K562 (cell line): ENCODE data around the gene USP13.

Experiments
- BRCA1 ChIP-seq, 2 experiments: fragments of 450-650 bp in 1 of 2; sonication (generic) in 1 of 2; formaldehyde crosslinking in 1 of 2; IDR thresholded peaks; 2 replicates each; pipeline versions ENCODE4 v1.5.0 to v1.6.1; 2017 to 2020; ENCODE audit warnings: mild to moderate bottlenecking in 1 of 2, missing genetic modification reagents in 1 of 2
- E2F1 ChIP-seq: sonication (generic); formaldehyde crosslinking; IDR thresholded peaks from 2 replicates; pipeline ENCODE4 v1.8.1; 2023; ENCODE audit warnings: mild to moderate bottlenecking, missing genetic modification reagents, moderate library complexity
- EZH2 ChIP-seq: IDR thresholded peaks from 2 replicates; pipeline ENCODE4 v1.6.1; 2012; ENCODE audit warnings: low read depth, mild to moderate bottlenecking, inconsistent platforms, low read length, borderline replicate concordance
- FOXA1 ChIP-seq: fragments of 450-650 bp; IDR thresholded peaks from 2 replicates; pipeline ENCODE4 v1.6.1; 2016; ENCODE audit warnings: mild to moderate bottlenecking, borderline replicate concordance
- JUND ChIP-seq, 2 experiments: IDR thresholded peaks; 2 replicates in 1 of 2; 3 replicates in 1 of 2; pipeline ENCODE4 v1.6.1; 2011; ENCODE audit warnings: borderline replicate concordance in 2 of 2, low read depth in 2 of 2, low read length in 2 of 2, improper control_type of control experiment in 1 of 2, missing biosample characterization in 1 of 2, missing genetic modification characterization in 1 of 2, missing genetic modification reagents in 1 of 2
- NRF1 ChIP-seq, 2 experiments: fragments of 450-650 bp; IDR thresholded peaks in 1 of 2; conservative IDR thresholded peaks in 1 of 2; 2 replicates each; pipeline ENCODE4 v1.6.1; 2014; ENCODE audit warnings: mild to moderate bottlenecking in 2 of 2
- TCF7L2 ChIP-seq: fragments of 150-350 bp; IDR thresholded peaks from 2 replicates; pipeline ENCODE4 v1.6.1; 2016; ENCODE audit warnings: low read depth, mild to moderate bottlenecking, low read length, moderate library complexity
- ZMIZ1 ChIP-seq, 2 experiments: fragments of 150-350 bp in 1 of 2; IDR thresholded peaks; 2 replicates each; pipeline ENCODE4 v1.6.1; 2012 to 2016; ENCODE audit warnings: low read depth in 2 of 2, low read length in 2 of 2, mild to moderate bottlenecking in 1 of 2, moderate library complexity in 1 of 2
- ZNF41 ChIP-seq: fragments of 250-450 bp; sonication (Bioruptor Pico); conservative IDR thresholded peaks from 2 replicates; pipeline ENCODE4 v1.4.0; 2020; ENCODE audit warnings: mild to moderate bottlenecking

GRCh38 chr3:179797192-179797591, 144.4 kb downstream of the USP13 start:
- no peak for TF ChIP-seq BRCA1 (IDR thresholded peaks at IDR 0.05)
- TF ChIP-seq BRCA1 (CRISPR knock-in tag; IDR thresholded peaks at IDR 0.05): no peak
- no peak for TF ChIP-seq NRF1 (conservative IDR thresholded peaks at IDR 0.05 in 1 of 2, IDR thresholded peaks at IDR 0.05 in 1 of 2)
- no peak for TF ChIP-seq E2F1 (CRISPR knock-in tag)
- no peak for TF ChIP-seq TCF7L2
- no peak for TF ChIP-seq EZH2
- no peak for TF ChIP-seq ZNF41
- no peak for TF ChIP-seq FOXA1
- TF ChIP-seq ZMIZ1 (IDR thresholded peaks at IDR 0.05; ENCODE audit: low read depth in 2 of 2, low read length in 2 of 2): no peak
- no peak for TF ChIP-seq JUND (IDR thresholded peaks at IDR 0.05; ENCODE audit: borderline replicate concordance, low read depth, low read length)
- TF ChIP-seq JUND (tag; IDR thresholded peaks at IDR 0.05; ENCODE audit: borderline replicate concordance, low read depth, low read length): no peak
